ENCODE data around the gene CRACR2A.

CRACR2A gene

DNA sequence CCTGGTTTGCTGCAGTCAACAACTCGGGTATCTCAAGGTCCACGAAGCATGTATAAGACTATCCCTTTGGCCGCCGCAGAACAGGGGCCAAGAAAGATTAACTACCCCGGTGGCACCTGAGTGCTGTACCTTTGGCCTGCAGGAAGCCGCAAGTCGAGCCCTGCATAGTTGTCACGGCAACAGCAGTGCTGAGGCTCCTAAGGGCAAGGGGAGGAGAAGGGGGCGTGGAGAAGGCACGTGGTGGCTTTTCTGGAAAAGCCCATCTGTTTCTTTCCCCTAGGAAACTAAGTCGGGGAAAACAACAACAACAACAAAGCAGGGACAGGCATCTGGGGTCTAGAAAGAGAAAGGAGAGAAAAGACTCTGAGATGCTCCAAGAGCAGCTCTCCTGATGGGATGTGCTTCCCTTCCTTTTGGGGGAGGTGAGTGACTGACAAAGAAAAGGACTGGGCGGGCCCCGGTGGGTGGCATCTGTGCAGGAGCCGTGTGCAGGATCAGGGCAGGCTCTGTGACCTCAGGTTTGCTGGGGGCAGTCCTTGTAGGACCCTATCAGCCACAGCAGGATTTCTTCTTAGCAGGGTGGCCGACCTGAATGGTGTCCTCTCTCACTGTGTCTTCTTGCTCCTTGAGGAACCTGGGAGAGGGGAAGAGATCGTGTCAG, 138.0 kb downstream of the CRACR2A start:
- no peak for DNase-seq

DNA sequence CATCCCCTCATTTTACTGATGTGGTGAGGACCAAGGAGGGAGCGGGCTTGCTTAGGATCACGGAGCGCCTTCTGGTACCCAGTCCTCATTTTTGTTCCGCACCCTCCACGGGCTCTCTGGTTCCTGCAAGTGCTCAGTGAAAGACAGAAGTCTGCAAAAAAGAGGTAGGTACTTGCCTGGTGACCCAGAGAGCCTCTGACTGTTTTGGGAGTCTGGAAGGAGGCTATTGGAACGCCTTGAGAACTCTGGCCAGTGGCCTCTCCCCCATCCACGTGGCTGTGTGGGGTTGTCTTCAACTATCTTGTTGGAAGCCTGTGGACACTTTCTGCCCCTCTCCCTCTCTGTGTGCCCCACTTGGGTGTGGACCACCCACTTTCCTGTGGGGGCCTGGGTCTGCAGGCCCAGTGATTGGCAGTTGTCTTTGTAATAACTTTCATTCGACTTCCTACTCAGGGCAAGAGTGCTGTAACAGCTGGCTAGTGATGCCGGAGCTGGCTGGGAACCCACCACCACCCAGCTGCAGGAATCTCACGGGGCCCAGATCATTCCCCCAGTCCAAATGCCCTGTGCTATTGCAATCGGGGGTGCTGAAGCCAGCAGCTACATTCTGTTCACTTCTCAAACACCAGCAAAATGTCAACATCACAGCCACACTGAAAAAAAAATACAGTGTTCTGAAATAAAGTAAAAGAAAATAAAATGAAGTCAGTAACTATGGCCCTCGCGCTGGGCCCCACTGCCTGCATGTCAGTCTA, 139.1 kb downstream of the CRACR2A start:
- no peak for DNase-seq

DNA sequence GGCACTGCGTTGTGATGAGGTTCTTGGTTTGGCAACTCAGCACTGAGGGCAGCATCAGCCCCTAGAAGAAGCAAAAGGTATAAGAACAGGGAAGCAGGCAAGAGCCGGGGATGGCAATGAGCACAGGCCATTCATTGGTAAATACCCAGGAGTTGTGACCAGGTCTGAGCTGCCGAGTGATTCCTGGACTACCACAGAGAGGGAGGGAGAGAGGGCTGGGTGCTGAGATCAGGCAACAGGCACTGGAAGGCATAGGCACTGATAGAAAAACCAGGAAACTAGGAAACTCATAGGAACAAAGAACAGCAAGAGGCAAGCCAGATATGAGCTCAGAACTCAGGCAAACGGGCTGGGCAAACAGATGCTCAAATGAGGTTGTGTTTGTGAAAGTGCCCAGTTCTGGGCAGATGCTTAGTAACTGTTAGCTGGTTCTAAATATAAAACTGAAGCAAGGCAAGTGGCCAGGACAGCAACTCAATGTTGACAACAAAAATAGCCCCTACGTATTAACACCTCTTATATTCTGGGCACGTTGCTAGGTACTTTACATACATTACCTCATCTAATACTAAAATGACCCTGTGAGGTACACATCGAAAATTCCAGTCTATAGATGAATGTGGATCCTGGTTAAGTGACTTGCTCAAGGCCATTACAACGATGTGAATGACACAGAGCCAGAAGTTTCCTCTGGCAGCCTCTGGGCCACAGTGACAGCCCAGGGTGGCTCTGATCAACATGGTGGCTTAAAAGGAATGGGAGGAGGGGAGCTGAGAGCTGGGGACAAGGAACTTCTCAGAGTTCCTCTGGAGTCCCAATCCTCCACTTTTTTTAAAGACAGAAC, 140.8 kb downstream of the CRACR2A start:
- peak; percentile 46 for DNase-seq

DNA sequence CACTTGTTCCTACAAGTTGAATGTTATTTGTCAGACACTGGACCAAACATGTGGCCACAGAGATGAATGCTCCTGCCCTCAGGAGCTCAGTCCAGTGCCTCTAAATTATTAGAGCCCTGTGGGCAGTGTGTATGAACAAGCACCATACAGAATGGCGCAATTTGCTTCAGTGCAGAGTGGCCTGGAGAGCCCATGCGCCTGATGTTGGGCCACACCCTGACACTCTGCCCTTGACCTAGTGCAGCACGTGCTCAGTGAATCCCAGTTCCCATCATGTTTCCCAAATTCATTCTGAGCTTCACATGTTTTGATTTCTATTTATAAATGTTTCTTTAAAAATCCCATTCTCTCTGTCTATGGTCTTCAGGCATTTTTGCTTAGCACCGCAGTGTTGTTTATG, 145.1 kb downstream of the CRACR2A start:
- DNase-seq, result no peak

DNA sequence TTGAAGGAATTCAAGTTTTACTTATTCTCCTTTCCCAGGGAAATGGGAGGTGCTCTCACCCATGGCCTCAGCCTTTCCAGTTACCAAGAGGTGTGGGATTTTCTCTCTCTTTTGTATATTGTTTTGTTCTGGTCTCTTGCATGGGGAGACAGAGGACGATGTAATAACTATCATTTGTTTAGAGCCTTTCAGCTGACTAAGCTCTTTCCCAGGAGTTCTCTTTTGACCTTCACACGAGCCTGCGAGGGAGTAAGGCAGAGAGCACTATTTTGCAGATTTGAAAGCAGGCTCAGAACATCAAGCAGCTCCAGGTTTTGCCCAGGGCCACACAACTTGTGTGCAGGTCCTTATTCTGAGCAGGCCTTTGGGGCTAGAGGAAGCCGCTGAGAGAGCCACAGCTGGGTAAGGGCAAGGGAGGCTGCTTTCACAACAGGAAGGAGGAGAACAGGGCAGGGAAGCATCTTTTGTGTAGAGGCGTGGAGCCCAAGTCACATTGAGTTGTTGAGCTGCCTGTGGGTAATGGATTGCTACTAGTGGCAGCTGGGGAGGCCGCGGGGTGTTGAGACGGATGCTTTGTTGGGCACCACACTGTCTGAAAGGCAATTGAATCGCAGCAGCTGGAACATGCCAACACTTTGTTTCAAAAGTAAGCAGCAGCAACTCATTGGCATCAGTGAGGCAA, 145.7 kb downstream of the CRACR2A start:
- DNase-seq, result no peak

DNA sequence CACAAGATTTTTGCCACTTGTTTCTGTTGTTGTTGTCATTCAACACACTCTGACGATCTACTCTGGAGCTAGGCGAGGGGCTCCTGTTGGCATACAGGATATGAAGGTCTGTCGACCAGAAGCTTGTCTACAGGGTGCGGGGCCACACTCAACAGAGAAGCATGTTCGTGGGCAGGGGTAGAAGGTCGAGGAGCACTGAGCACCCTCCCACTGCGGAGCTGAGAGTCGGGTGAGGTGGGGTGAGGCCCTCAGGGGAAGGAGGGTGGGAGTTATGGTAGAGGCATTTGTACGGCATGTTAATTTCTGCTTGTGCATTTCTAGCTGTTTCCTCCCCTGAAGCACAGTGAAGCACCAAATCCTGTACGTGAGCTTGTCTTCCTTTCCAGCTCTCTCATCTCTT, 146.8 kb downstream of the CRACR2A start:
- no peak for DNase-seq

DNA sequence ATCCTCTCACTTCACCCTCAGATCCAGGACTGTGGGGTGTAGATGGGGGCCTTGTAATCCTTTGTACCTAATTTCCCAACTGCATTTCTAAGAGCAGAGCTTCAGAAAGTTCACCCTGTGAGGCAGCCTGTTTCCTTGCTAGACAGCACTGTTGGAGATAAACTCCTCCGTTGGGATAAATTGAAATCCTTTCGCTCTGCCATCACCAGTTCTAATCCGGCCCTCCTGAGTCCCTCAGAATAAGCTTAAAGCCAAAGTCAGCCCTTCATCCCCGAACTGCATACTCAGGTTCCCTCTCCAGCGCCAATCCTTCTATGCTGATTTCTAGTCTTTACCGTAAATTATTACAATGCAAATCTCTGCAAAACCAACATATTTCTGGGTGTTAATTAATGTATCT, 147.2 kb downstream of the CRACR2A start:
- DNase-seq, result no peak

DNA sequence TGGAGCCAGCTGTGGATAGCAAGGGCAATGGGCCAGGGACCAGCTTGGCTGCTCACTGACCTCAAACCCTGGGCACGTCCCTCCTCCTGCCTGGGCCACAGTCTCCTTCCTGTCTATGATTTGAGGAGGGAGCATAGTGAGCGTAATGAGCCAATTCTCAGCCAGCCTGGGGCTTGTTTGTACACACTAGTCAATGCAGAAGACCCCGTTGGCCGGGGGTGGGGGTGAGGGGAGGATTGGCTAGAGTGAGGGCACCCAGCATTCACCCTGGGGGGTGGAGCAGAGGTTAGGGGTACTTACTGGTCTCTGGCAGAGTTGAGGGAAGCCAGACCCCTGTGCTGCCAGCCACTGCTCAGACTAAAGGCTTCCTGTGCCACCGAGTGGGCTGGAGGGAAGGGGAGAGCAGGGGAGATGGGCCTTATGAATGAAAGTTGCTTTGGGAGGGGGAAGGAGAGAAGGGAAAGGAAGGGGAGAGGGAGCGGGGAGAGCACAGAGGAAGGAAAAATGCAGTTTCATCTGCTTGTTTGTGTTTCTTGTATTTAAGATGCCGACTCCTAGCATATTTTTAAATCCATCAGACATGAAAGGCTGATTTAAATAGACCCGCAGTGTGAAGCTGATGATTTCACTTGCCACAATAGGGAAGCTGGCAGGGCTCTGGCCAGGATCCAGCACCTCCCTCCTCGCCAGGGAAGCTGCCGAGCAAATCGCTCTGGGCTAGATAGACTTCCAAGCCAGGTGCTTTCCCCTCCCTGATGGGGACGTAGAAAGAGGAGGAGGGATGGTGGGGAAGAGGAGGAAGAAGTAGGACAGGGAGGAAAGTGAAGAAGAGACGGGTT, 147.9 kb downstream of the CRACR2A start:
- DNase-seq, result peak; percentile 93

DNA sequence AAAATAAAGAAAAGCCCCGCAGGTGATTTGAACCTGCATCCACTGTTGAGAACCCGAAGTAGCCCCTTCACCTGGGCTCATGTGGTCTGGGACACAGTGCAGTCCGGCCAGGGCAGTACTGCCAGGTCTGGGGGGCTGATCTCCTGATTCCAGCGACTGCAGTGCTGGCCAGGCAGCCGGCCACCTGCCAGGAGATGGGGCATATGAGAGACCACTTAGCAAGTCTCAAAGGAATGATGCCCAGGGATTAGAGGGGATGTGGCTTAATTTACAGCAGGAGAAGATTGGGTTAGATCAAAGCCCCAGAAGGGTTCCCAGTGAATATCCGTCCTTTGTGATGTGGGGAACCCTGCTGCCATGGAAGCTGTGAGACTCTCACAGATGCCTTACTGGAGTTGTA, 148.6 kb downstream of the CRACR2A start:
- no peak for DNase-seq

DNA sequence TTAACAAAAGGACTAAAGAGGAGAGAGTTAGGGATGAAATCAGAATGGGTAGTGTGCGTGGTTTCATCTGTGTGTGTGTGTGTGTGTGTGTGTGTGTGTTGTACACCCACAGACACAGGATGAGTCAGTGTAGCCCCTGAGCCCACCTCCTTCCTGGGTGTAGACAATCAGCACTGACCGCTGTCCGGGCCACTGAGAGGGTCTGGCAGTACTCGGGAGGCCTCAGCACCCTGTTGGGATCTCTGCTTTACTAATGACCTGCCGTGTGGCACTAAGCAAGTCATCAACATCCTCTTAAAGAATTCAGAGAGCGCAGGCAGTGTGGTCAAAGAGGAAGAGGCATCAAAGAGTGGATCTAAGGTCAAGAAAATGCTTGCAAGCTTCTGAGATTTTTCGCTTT, 149.3 kb downstream of the CRACR2A start:
- no peak for DNase-seq

DNA sequence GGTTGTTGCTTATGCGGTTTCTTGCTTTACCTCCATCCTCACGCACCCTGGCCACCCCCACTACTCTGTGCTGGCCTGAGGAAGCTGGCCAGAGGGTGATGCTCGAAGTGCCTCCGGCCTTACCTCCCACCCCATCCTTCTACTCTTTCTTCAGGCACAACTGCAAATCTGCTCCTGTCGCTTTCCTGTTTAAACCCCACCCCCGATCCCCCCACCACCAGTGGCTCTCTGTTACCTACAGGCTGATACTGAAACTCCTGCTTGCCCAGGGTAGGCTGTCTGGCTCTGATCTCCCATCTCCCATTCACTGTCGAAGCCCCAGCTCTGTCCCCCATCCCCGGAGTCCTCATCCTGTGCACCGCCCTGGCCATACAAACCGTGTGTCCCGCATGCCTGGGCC, 150.4 kb downstream of the CRACR2A start:
- DNase-seq, result no peak

DNA sequence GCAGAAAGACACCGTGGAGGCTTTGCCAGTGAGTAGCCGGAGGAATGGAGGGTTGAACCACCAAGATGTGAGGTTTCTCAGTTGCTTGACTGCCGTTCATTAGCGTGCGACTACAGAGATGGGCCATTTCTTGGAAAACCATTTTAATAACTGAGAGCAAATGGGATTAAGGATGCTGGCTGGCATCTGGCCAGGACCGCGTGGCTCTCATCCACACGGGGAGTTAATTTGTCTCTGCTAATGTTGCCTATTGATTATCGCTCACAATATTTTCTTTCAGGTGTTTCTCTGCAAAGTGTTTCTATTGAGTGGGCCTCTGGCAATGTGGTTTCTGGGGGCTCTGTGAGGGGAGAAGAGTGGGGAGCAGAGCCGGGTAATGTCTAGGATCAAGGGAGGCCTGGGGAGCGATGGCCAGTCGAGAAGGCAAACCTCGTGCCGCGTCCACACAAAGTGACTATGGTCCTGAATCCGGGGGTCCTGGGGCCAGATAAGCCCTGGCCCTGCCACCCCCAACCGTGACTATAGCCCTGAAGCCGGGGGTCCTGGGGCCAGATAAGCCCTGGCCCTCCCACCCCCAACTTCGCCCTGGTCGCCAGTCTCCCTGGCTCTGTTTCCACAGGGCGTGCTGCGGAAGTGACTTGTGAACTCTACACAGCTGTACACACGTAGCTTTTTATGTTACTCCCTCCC, 151.3 kb downstream of the CRACR2A start:
- no peak for DNase-seq

DNA sequence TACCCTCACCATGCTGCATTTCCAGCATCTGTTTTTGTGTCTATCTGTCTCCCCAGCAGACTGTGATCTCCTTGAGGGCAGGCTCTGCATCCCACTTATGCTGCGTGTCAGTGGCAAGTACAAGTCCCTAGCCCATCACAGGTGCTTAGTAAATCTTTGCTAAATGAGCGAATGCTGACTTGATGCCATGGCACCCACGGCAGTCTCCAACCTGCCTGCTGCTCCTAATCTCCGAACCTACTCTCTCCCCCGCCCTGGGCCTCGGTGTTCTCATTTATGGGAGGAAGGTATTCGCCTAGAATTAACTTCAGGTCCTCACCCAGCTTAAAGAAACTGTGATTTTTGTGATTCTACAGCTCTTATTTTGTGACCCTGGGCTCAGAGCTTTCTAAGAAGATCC, 152.0 kb downstream of the CRACR2A start:
- DNase-seq, result no peak

DNA sequence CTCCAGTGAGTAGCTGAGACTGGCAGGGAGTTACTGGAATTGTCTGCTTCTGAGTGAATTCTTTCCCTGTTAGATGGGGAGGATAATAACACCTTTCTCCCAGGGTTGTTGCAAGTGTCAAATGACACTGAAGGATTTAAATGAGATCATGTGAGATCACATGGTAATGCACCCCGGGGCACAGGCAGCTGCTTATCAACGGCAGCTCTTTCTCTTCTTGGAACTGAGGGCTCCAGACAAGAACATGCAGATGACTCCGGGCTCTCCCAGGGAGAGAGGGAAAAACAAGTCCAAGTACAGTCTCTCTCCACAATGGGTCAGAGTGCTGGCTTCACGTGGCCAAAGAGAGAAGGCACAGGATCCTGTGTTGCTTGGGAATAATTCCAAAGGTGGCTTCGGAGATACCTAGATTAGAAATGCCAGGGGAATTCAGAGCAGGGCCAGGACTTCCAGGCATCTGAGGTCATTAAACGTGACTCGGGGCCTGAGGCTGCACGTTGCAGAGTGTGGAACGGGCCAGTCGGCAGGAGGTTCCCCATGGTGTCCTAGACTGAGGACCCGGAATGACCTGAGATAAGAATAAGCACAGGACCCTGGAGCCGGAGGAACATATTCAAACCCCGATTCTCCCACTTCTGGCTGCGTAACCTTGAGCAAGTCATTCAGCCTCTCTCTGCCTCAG, 152.7 kb downstream of the CRACR2A start:
- no peak for DNase-seq

DNA sequence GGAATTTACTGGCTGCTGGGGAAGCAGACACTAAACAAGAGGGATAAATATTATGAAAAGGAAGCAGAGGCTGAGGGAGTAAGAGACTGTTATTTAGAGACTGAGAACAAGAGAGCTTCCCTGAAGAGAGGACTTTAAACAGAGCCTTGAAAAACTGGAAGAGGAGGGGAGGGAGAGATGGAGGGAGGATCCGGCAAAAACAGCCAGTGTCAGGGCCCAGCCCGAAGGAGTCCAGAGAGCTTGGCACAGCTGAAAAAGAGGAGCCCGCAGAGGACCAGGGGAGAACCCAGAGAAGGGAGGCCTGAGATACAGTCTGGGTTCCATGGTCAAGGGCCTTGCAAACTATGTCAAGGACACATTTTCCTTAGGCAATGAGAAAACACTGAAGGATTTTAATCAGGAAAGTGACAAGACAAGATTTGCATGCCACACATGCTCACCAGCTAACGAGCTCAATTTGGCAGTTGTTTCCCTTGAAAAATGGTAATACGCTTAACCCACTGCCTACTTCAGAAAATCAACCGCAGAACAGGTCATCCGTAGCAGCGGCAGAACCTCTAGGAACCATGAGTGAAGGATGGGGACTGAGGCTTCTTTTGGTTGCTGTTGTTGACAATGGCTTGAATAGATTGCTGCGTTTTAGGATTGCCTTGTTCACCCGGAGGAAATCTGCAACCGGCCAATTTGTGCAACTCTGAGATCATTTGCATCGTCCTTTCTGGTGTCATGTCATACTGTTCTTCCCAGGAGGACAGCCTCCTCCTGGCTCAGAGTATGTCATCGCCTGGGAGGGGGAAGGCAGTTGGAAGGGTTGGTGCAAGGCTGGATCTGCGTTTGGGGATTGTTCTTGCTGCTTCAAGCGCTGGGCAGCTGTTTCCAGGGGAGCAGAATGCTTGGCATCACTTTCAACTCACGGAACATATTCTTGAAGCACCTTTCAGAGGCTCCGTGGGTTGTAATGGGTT, 153.7 kb downstream of the CRACR2A start:
- DNase-seq, result no peak

DNA sequence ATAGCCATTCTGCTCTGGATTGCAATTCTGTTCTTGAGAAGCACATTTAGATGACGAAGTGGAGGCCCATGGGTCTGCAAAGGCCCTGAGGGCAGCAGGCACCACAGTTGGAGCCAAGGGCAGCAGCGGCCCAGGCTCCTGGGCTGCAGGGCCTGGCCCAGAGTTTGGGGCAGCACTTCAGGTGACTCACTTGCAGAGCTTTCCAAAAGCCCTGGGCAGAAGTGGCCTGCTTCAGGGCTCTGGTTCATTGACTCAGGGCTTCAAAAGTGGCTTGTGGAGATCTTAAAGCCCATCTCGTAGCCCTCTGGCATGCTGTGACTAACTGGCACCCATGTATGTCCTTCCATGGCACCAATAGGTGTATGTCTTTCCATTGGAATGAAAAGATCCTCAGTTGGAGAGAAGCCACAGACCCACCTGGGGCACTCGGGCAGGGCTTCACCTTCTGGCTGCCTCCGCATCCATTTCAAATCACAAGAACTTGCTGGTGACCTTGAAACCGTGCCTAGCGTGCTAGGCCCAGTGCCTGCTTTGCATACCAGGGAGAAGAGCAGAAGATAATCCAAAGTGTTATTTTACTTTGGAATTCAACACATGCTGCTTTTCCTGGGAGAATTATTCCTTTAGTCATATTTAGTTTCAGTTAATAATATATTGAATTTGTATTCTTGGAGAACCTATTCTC, 155.2 kb downstream of the CRACR2A start:
- no peak for DNase-seq

DNA sequence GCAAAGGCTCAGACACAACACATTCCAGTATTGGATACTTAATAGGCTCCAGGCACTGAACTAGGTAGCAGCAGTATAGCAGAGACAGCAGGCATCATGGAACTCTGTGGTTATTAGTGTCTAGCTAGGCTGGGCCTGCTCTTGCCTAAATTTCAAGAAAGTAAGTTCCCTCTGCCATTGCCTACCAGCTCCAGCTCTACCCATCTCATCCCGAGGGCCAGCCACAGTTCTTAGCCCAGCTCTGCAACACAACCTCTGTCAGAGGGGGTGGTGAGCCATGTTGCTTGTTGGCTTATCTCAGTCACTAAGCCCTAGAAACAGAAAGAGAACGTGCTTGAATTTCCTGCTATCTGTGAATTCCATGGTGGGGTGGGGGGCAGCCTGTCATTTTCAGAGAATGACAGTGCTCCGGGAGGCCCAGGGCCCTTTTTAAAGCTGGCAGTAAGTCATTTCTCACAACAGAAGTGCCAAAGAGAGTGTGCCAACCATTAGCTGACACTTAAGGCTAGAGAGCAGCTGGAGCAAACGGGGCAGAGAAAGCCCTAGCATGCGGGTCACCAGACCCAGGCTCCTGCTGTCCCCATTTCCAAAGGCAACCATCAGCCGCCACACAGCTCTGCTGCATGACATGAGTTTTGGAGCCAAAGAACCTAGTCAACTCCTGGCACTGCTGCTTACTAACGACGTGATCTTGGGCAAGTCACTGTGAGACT, 156.1 kb downstream of the CRACR2A start:
- no peak for DNase-seq

DNA sequence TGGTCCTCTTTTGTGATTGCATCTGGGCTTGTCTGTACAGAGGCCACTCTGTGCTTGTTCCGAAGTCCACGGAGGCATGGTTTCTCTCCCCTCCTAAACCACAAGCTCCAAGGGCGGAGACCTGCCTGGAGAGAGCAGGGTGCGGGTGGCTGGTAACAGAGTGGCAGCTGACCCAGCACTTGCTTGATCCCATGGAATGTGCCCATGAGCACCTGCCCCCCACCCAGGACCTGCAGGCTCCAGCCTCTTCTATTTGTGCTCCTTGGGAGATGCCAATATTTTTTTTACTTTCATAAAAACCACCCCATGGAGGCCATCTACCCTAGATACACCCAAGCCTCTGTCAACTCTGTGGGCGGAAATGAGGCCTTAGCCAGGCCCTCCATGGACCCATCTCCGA, 157.2 kb downstream of the CRACR2A start:
- DNase-seq, result no peak

DNA sequence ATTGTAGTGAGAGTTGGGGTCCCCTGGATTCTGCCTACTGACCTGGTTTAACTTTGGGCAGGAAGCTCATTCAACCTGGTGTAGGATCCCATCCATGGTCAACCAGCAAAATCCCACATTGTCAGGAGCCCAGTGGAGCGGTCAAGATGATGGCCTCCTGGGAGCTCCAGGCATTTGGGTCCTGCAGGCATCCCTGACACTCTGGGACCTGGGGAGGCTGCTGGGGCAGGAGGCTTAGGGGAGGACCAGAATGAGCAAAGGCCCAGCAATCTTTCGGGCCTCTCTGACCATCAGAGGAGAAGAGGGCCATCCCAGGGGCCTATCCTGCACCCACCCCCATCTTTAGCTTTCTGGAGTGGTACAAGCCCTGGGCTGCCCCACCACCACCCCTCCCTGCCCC, 157.9 kb downstream of the CRACR2A start:
- DNase-seq, result no peak

Measured in NCI-H2081 treated with DMSO at 0.1 percent for 48 hours (cell line).